Vagina (tissue), 2 donors: Measurements from ENCODE around the gene CDH4.

Experiments
- CTCF ChIP-seq, 3 experiments: fragments of 450-650 bp in 2 of 3; fragments of 200-600 bp in 1 of 3; sonication (generic) in 1 of 3; IDR thresholded peaks; one replicate each; pipeline ENCODE4 v1.5.1; 2017 to 2019; ENCODE audit warnings: antibody characterized with exemption in 3 of 3, mild to moderate bottlenecking in 2 of 3, moderate library complexity in 2 of 3
- POLR2A ChIP-seq, 2 donors: fragments of 450-650 bp; IDR thresholded peaks; one replicate each; pipeline ENCODE4 v1.6.1; 2017; ENCODE audit warnings: antibody characterized with exemption in 2 of 2, mild to moderate bottlenecking in 2 of 2, moderate library complexity in 2 of 2
- POLR2AphosphoS5 ChIP-seq, 2 donors: sonication (generic); formaldehyde crosslinking; IDR thresholded peaks; one replicate each; pipeline ENCODE4 v1.9.0; 2017; ENCODE audit warnings: antibody characterized with exemption in 2 of 2, mild to moderate bottlenecking in 2 of 2, low read depth in 1 of 2; ENCODE audit not compliant: insufficient read depth in 1 of 2

GRCh38 chr20:61907081-61907891 lies 655.2 kb downstream of the CDH4 start:
- TF ChIP-seq CTCF (IDR thresholded peaks at IDR 0.05): no peak
- no peak for TF ChIP-seq POLR2A (IDR thresholded peaks at IDR 0.05)
- TF ChIP-seq POLR2AphosphoS5 (IDR thresholded peaks at IDR 0.05; ENCODE audit: insufficient read depth in 1 of 2, low read depth in 1 of 2): no peak
